ENCODE results near the gene ZNF511. TPM values are rescaled to one million over a fixed set of nuclear protein-coding genes. Genes with fewer than 3 reads are reported as not detected.

The ZNF511 gene
- total and polyA plus RNA-seq, 2 experiments from 2014 or later = 53.7 to 150 TPM

- no peaks in the 10 kb centered on the region for H3K9me3 ChIP-seq (ENCODE audit: low read depth)
- no peaks in the 10 kb centered on the region for H3K27me3 ChIP-seq
- no peak overlapping the region for H3K27ac ChIP-seq
- H3K4me1 ChIP-seq (ENCODE audit: low read depth) = no peaks in the 10 kb centered on the region
- no peak for DNase-seq (ENCODE audit: low read depth in 1 of 2, low spot score in 1 of 2)
- no peak for TF ChIP-seq CTCF (IDR thresholded peaks at IDR 0.05; ENCODE audit: low read depth, low read length)
- no peaks in the 10 kb centered on the region for H3K36me3 ChIP-seq
- no peak overlapping the region for H3K4me3 ChIP-seq
These were observed 39.2 kb downstream of the ZNF511 start for GRCh38 chr10:133347710-133348517.

- H3K9me3 ChIP-seq (ENCODE audit: low read depth) = no peaks in the 10 kb centered on the region
- H3K4me3 ChIP-seq = no peak overlapping the region
- no peaks in the 10 kb centered on the region for H3K4me1 ChIP-seq (ENCODE audit: low read depth)
- H3K27me3 ChIP-seq = no peaks in the 10 kb centered on the region
- no peaks in the 10 kb centered on the region for H3K36me3 ChIP-seq
- no peak for TF ChIP-seq CTCF (IDR thresholded peaks at IDR 0.05; ENCODE audit: low read depth, low read length)
- no peak for DNase-seq (ENCODE audit: low read depth in 1 of 2, low spot score in 1 of 2)
- H3K27ac ChIP-seq = no peak overlapping the region
These were observed 40.5 kb downstream of the ZNF511 start for GRCh38 chr10:133349160-133349568.

GRCh38 chr10:133349577-133350011 is 40.9 kb downstream of the ZNF511 start:
- H3K27me3 ChIP-seq = no peaks in the 10 kb centered on the region
- H3K4me3 ChIP-seq = no peak overlapping the region
- H3K4me1 ChIP-seq (ENCODE audit: low read depth) = no peaks in the 10 kb centered on the region
- no peak for TF ChIP-seq CTCF (IDR thresholded peaks at IDR 0.05; ENCODE audit: low read depth, low read length)
- no peaks in the 10 kb centered on the region for H3K9me3 ChIP-seq (ENCODE audit: low read depth)
- no peaks in the 10 kb centered on the region for H3K36me3 ChIP-seq
- no peak overlapping the region for H3K27ac ChIP-seq
- no peak for DNase-seq (ENCODE audit: low read depth in 1 of 2, low spot score in 1 of 2)

- Histone ChIP-seq H3K4me1 (ENCODE audit: low read depth) (no peaks in the 10 kb centered on the region), H3K9me3 (ENCODE audit: low read depth) (no peaks in the 10 kb centered on the region), H3K27me3 (no peaks in the 10 kb centered on the region), H3K36me3 (no peaks in the 10 kb centered on the region), H3K27ac (no peak overlapping the region), H3K4me3 (no peak overlapping the region)
- no peak for TF ChIP-seq CTCF (IDR thresholded peaks at IDR 0.05; ENCODE audit: low read depth, low read length)
- DNase-seq (ENCODE audit: low read depth in 1 of 2, low spot score in 1 of 2) = no peak
These were observed 41.7 kb downstream of the ZNF511 start for GRCh38 chr10:133350283-133350949.

GRCh38 chr10:133350950-133351329 is 42.2 kb downstream of the ZNF511 start:
- Histone ChIP-seq H3K4me1 (ENCODE audit: low read depth) (no peaks in the 10 kb centered on the region), H3K4me3 (no peak overlapping the region), H3K36me3 (no peaks in the 10 kb centered on the region), H3K9me3 (ENCODE audit: low read depth) (no peaks in the 10 kb centered on the region), H3K27ac (no peak overlapping the region), H3K27me3 (no peaks in the 10 kb centered on the region)
- no peak for DNase-seq (ENCODE audit: low read depth in 1 of 2, low spot score in 1 of 2)
- TF ChIP-seq CTCF (IDR thresholded peaks at IDR 0.05; ENCODE audit: low read depth, low read length) = no peak

All from cardiac muscle cell (in vitro differentiated cells and primary cell).